PC-9 (cell line): ENCODE results near the gene PRMT5.

Source experiments
- EZH2 ChIP-seq: fragments of 200-600 bp; sonication (generic); IDR thresholded peaks from 2 replicates; pipeline ENCODE4 v1.8.0; 2017; ENCODE audit warnings: antibody characterized with exemption, low read depth
- TF ChIP-seq, protein P1 (sequence below): fragments of 200-600 bp; sonication (generic); conservative IDR thresholded peaks from 2 replicates; pipeline ENCODE4 v1.6.1; 2017; ENCODE audit warnings: mixed run types, antibody characterized with exemption, mild to moderate bottlenecking, moderate library complexity

DNA sequence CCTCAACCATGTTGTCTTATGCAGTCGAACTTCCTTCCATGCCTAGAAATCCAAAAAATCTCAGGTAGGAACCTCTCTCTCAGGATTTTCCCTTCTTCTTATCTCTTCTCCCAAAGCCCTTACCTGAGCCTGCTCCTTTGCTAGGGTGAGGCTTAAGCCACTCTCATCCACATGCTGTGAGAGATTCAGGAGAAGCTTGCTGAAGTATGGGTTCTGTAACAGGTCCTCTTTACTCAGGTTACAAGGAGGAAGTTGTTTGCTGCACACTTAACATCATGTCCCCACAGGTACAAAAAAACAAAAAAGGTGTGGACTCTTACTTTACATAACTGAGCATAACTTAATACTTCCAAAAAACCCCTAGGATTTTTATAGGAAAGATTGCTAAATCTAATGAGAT, 23.2 kb upstream of the PRMT5 start:
- TF ChIP-seq, protein P1, sequence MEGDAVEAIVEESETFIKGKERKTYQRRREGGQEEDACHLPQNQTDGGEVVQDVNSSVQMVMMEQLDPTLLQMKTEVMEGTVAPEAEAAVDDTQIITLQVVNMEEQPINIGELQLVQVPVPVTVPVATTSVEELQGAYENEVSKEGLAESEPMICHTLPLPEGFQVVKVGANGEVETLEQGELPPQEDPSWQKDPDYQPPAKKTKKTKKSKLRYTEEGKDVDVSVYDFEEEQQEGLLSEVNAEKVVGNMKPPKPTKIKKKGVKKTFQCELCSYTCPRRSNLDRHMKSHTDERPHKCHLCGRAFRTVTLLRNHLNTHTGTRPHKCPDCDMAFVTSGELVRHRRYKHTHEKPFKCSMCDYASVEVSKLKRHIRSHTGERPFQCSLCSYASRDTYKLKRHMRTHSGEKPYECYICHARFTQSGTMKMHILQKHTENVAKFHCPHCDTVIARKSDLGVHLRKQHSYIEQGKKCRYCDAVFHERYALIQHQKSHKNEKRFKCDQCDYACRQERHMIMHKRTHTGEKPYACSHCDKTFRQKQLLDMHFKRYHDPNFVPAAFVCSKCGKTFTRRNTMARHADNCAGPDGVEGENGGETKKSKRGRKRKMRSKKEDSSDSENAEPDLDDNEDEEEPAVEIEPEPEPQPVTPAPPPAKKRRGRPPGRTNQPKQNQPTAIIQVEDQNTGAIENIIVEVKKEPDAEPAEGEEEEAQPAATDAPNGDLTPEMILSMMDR: no peak
- TF ChIP-seq EZH2: no peak
